Retinal pigment epithelial cell (primary cell): ENCODE measurements around the gene GCK.

Experiments used
- DNase-seq: peaks from one replicate; pipeline ENCODE4 v3.0.0-alpha.2; 2010; ENCODE audit warnings: low read depth
- H3K4me3 ChIP-seq: 2 replicates; pipeline ENCODE4 v1.5.1; 2011; ENCODE audit warnings: mild to moderate bottlenecking, low read length, control low read depth, moderate library complexity
- TF ChIP-seq, protein P1 (sequence below): conservative IDR thresholded peaks from 2 replicates; pipeline ENCODE4 v1.5.1; 2011; ENCODE audit warnings: low read depth, low read length, control low read depth, inconsistent platforms

The GCK gene

GRCh38 chr7:44109991-44110390 lies 79.2 kb downstream of the GCK start:
- no peak for DNase-seq
- TF ChIP-seq, protein P1, sequence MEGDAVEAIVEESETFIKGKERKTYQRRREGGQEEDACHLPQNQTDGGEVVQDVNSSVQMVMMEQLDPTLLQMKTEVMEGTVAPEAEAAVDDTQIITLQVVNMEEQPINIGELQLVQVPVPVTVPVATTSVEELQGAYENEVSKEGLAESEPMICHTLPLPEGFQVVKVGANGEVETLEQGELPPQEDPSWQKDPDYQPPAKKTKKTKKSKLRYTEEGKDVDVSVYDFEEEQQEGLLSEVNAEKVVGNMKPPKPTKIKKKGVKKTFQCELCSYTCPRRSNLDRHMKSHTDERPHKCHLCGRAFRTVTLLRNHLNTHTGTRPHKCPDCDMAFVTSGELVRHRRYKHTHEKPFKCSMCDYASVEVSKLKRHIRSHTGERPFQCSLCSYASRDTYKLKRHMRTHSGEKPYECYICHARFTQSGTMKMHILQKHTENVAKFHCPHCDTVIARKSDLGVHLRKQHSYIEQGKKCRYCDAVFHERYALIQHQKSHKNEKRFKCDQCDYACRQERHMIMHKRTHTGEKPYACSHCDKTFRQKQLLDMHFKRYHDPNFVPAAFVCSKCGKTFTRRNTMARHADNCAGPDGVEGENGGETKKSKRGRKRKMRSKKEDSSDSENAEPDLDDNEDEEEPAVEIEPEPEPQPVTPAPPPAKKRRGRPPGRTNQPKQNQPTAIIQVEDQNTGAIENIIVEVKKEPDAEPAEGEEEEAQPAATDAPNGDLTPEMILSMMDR = no peak
- H3K4me3 ChIP-seq = no peak overlapping the region

- TF ChIP-seq, protein P1 = peak; percentile 3
- H3K4me3 ChIP-seq = no peak overlapping the region
- no peak for DNase-seq
Measured at GRCh38 chr7:44108768-44109750, 80.2 kb downstream of the GCK start.

GRCh38 chr7:44107961-44108767 lies 81.1 kb downstream of the GCK start:
- H3K4me3 ChIP-seq = no peak overlapping the region
- TF ChIP-seq, protein P1 = no peak
- no peak for DNase-seq

DNA sequence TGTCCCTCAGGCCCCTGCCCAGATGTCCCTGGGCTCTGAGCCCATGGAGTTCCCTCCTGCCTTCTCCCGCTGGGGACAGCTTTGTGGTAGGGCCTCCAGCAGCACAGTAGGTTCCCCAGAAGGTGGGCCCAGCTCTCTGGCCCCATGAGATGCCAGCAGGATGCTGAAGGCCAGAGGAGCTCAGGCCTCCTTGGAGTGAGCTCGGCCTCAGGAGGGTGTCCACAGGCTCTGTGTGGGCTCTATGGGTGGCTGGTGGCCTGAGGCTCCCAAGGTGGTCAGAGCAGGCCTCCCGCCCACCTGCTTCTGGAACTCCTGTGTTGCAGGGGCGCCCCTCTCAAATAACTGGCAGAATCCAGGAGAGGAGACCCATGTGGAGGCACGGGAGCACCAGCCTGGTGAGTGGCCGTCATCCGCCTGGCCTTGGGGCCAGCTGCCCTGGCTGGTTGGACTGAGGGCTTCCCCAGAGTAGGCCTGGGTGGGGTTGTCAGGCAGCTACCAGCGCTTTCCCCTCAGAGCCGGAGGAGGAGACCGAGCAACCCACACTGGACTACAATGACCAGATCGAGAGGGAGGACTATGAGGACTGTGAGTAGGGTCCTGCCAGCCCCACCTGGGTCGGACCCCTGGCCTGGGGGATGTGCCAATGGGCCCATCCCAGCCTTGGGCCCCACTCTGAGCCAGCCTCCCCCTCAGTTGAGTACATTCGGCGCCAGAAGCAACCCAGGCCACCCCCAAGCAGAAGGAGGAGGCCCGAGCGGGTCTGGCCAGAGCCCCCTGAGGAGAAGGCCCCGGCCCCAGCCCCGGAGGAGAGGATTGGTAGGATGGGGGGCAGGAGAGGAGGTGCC lies 81.9 kb downstream of the GCK start:
- no peak overlapping the region for H3K4me3 ChIP-seq
- DNase-seq = no peak
- TF ChIP-seq, protein P1 = no peak

GRCh38 chr7:44106311-44107065 lies 82.8 kb downstream of the GCK start:
- H3K4me3 ChIP-seq = no peak overlapping the region
- no peak for DNase-seq

More at GRCh38 chr7:44106311-44107065, 82.8 kb downstream of the GCK start:
- TF ChIP-seq, protein P1 = no peak
